HCEC 1CT (cell line): ENCODE measurements around the gene PPP2R5C.
A peak's percentile ranks its signal among the peaks of the same experiment; 100 is the strongest.
"Not testable (repeated sequence)": the region's sequence is repeated elsewhere in the genome, so short reads cannot be mapped to it uniquely, and the experiment has no call there.

Experiments
- DNase-seq: peaks from one replicate; pipeline ENCODE4 v3.0.0-alpha.2; 2017

The PPP2R5C gene

DNA sequence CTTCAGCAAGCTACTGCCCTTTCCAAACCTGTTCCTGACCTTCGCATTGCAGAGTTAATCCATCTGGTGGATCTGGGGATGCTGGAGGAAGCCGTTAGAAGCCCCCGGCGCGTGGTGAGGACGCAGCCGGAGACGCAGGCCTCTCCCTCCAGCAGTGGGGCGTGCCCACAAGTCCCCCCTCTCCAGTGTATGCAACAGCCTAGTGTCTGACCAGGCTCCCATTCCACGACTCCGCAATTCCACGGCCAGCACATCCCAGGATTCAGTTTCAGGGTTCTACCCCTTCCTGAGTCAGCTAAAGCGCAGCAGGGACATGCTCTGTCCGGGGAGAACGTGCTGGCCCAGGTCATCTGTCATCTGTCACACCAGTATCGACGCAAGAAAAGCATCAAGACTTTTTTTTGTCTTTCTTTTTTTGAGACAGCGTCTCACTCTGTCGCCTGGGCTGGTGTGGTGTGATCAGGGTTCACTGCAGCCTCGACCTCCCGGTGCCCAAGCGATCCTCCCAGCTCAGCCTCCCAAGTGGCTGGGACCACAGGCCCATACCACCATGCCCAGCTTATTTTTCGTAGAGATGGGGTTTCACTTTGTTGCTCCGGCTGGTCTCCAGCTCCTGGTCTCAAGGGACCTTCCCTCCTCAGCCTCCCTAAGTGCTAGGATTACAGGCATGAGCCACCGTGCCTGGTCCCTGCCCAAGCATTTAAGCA is 194.8 kb downstream of the PPP2R5C start:
- DNase-seq, result no peak

- no peak for DNase-seq
These were observed 196.1 kb downstream of the PPP2R5C start for GRCh38 chr14:101957406-101958234.

- DNase-seq, result no peak
These were observed 197.1 kb downstream of the PPP2R5C start for GRCh38 chr14:101958418-101959180.

DNA sequence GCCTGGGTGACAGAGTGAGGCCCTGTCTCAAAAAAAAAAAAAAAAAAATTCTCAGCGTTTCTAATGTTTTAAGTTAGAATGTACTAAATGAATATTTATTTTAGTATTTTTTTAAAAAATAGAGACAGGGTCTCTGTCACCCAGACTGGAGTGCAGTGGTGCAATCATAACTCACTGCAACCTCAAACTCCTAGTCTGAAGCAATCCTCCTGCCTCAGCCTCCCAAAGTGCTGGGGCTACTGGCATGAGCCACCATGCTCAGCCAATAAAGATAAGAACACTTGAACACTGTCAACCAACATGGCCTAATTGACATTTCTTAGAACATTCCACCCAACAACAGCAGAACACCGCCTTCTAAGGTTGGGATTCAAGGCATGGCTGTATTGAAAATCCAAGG is 197.8 kb downstream of the PPP2R5C start:
- no peak for DNase-seq

GRCh38 chr14:101960225-101960624 is 198.7 kb downstream of the PPP2R5C start:
- peak; percentile 9 for DNase-seq

- peak; percentile 73 for DNase-seq
These were observed 199.7 kb downstream of the PPP2R5C start for GRCh38 chr14:101961011-101961721.

DNA sequence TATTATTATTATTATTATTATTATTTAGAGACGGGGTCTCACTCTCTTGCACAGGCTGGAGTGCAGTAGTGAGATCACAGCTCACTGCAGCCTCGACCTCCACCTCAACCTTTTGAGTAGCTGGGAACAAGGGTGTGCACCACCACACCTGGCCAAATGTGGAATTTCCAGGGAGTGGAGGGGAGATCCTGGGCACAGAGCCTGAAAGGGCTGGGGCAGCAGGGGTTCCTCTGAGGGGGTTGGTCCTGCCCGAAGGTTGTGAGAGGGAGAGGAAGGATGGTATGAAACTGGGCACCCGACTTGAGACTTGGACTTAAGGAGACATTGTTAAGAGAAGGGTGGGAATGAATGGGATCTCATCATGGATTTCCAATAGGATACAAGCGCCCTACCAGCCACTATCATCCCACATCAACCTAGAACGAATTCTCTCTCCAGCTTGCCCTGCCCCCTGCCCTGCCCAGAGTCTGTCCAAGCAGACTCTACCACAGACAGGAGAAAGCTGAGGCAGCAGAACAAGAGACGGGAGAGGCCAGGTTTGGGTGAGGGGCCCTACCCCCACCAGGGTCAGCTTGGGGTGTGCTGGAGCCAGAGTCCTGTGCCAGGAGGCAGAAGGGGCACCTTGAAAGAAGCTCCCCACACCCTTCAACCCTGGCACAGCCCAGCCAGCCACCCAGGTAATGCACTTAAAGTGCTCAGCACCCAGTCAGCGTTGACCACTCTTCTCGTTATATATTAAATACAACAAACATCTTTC is 200.4 kb downstream of the PPP2R5C start:
- DNase-seq, result no peak

DNA sequence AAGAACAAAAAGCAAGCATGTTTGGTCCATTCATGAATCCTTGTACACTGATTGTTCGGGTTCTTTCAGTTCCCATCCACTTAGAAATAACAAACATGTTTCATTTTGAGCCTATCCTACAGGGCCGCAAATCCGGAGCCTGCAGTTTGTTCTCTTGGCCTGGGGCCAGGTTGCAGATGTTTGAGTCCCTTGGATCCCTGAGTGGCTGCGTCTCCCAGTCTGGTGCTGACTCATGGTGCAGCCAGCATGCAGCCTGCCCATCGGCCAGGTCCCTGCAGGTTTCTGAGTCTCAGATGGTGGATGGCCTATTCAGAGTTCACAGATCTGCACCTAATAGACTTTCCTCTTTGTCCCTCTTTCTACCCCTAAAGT is 201.0 kb downstream of the PPP2R5C start:
- peak; percentile 89 for DNase-seq

DNA sequence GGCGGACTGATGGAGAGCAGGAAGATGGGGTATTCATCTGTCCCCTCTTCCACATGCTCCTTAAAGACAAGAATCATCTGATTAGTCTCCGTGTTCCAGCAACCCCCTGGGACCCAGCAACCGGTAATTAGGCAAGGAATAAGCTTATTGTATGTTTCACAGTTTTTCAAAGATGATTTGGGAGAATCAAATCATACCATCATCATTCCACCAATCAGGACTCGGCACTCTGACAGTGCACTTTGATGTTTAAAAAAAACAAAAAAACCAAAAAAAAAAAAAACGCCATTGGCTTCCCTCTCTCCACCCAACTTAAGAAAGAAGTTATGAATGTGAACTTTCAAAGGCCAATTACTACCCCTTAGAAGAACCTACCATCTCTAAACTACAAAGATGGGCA is 201.5 kb downstream of the PPP2R5C start:
- DNase-seq, result no peak

GRCh38 chr14:101963656-101964296 is 202.3 kb downstream of the PPP2R5C start:
- DNase-seq, result no peak

DNA sequence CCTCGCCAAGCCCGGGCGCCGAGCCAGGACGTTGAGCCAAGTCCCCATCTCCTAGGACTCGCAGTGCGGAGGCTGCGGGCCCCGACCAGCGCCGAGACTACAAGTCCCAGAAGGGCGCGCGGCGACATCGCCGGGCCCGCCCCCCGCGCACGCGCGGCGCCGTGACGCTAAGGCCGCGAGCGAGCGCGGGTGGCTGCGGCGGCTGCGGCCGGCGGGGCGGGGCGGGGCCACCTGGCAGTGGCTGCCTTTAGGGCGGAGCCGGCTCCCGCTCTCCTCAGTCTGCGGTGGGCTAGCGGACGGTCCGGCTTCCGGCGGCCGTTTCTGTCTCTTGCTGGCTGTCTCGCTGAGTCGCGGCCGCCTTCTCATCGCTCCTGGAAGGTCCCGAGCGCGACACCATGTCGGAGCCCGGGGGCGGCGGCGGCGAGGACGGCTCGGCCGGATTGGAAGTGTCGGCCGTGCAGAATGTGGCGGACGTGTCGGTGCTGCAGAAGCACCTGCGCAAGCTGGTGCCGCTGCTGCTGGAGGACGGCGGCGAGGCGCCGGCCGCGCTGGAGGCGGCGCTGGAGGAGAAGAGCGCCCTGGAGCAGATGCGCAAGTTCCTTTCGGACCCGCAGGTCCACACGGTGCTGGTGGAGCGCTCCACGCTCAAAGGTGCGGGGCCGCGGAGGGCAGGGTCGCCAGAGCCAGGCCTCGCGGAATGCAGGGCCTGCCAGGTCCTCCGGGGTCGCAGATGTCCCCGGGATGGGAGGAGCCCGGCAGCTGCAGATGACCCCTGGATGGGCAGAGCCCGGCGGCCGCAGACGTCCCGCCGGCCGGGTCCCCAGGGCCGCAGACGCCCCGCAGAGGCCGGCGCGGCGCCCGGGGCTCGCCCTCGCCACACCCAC is 203.0 kb downstream of the PPP2R5C start, which contains the start of gene DYNC1H1:
Gene DYNC1H1, plus strand, starts transcription at position 277 of the 884 bp plus-strand sequence. Its CDS starts 119 bp downstream, at position 396.
- peak; percentile 91 for DNase-seq

DNA sequence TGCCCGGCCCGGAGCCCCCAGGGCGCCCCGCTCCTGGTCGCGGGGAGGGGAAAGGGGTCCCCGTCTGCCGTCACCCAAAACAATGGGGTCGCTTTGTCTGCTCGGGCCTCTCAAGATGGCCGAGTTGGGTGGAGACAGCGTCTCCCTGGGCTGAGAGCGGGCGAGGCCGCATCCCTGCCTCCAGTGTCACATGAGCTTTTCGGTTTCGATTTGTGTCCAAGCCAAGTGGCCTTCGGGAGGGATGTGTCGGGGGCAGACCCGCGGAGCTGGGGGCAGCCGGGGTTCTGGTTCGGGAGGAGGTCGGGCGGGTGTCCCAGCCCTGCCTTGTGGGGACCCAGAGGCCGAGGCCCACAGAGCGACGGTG is 203.7 kb downstream of the PPP2R5C start:
- DNase-seq, result peak; percentile 49

DNA sequence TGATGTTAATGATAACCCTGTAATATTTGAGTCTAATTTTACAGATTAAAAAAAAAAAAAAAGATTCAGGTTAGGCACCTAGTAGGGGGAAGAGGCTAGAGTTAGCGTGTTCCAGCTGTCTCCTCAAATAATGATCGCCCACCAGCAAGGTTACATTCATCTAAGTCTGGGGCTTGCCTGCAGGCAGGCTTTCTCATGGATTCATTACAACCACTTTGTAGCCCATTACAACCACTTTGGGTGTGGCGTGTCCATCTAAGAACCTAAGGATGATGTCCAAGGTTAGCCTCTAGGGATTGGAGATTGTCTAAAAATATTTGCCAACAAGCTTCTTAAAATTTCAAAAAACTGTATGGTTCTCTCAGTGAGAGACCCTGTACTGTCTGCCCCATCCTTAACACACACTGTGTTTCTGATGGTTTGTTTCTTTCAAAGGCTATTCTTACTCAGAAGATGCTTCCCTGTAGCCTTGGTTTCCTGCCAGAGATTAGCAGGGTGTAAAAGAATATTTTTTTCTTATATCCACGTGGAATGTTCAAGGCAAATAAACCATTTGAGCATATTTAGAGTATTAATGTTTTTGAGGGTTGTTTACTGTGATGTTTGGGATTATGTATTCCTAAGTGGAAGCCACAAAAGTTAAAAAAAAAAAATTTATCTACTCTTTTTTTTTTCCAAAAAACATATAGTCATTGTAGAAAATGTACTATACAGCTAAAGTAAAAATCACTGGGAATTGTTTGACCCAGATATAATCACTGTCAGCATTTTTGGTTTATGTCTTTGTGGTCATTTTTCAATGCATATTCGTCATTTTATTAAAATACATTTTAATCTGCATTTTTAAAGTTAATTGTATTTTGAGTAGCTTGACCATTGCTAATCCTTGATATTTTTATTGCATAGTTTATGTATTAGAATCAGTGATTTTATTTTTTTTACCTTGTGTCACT is 204.5 kb downstream of the PPP2R5C start:
- DNase-seq, result peak; percentile 27

DNA sequence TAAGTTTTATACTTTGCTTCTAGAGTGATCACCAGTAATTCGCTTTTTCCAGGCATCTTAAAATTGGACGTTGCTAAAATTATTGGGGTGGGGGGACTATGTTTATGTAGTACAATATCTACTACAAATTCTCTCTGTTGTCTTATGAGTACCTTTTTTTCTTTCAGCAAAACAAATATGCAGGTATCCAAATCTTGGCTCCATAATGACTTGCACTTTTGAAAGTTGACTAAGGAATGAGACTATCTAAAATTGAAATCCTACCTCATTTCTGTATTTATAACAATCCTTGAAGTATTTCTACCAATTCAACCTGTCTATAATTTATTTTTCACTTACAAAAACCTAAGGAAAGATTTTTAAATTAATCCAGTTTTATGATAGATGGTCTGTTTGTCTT is 205.2 kb downstream of the PPP2R5C start:
- DNase-seq, result no peak

GRCh38 chr14:101968186-101968585 is 206.7 kb downstream of the PPP2R5C start:
- DNase-seq, result no peak

GRCh38 chr14:101969481-101969880 is 208.0 kb downstream of the PPP2R5C start:
- no peak for DNase-seq

DNA sequence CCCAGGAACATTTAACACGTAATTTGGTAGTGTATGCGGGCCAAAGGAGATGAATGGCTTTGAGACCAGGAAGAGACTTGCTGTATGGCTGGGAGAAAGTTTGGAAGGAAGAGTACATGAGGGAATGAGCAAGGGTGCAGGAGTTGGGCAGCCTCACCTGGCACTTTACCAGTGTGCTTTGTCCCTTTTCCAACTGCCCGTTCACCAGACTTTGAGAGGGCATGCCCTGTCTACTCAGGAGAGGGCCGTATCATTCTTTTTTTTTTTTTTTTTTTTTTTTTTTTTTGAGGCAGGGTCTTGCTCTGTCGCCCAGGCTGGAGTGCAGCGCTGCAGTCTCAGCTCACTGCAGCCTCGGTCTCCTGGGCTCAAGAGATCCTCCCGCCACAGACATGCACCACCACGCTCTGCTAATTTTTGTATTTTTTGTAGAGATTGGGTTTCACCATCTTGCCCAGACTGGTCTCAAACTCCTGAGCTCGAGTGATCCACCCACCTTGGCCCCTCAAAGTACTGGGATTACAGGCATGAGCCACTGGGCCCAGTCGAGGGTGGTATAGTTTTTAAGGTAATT is 209.4 kb downstream of the PPP2R5C start:
- DNase-seq, result no peak

GRCh38 chr14:101971458-101971857 is 209.9 kb downstream of the PPP2R5C start:
- not testable (repeated sequence) for DNase-seq
